Activated T-cell treated with anti-CD3 and anti-CD28 coated beads for 1 hour (primary cell): ENCODE data around the gene DOCK2.
"Not testable (repeated sequence)": the region's sequence is repeated elsewhere in the genome, so short reads cannot be mapped to it uniquely, and the experiment has no call there.

Experiments used
- DNase-seq: peaks from one replicate; pipeline ENCODE4 v3.0.0-alpha.2; 2020; ENCODE audit warnings: low read depth

DOCK2 gene

DNA sequence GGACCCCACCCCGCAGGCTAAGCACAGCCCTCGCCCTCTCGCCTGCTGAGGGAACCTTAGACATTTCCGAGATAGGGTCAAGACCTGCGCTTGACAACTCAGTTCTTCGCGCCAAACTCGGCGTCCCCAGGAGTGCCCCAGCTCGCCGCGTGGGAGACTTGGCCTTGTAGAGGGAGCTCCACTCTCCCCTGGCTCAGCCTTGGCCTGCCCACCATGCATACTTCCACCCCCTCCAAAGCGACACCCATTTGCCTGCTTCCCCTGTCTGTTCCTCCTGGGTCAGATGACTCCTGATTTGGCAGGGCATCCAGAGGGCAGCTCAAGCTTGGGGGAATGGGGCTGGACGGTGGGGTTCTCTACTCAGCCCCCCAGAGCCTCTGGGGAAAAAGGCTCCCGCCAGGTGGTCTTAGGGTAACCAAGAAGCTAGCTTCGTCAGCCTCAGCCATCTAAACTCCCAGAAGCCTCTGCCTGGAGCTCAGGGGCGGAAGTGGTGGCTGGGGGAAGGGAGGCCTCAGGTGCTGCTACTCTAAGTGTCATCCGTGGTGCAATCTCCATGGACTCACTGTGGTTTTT is 560 bp downstream of the DOCK2 start:
- peak; percentile 50 for DNase-seq

- no peak for DNase-seq
Measured at GRCh38 chr5:169641253-169641652, 4.2 kb downstream of the DOCK2 start.

GRCh38 chr5:169646856-169647255 is 9.8 kb downstream of the DOCK2 start:
- DNase-seq, result no peak

DNA sequence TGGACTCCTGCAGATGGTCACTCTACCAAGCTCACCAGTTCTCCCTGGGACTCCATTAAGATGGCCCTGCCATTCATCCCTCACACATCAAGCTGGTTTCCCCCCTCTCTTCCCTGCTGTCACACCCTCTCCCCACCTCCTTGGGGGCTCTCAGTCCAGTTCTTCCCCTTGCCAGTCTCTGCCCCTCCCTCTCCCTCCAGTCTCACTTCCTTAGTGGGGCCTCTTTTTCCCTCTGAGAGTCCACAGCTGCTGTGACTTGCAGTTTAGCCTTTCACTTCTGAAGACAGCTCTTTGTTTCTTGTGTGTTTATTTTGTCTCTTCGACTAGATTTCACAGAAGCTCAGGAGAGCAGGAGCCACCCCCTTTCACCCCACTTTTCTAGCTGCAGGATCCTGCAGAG is 10.5 kb downstream of the DOCK2 start:
- no peak for DNase-seq

DNA sequence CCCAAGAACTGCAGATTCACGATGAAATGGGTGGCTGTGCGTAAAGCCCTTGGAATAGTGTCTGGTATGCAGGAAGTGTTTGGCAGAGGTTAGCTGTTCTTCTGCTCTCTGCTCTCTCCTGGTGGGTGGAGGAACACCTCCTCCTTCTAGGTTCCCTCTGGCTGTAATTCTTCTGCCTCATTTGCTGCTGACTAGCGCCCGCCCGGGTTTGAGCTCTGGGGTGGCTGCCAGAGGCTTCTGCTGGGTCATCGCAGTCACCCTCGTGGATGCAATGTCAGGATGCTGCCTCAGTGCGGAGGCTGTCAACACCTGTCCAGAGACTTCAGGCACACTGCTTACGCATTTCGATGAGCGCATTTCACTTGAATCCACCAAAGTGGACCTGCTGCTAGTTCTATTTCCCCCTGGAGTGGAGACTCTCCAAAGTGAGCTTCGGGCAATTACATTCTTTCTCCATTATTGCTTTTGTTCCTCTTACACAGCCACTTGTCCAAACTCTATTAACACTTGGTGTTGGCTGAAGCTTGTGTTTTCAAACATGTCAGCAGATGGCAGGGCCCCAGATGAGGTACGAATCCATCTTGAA is 11.7 kb downstream of the DOCK2 start:
- no peak for DNase-seq

- no peak for DNase-seq
Measured at GRCh38 chr5:169649486-169649885, 12.4 kb downstream of the DOCK2 start.

DNA sequence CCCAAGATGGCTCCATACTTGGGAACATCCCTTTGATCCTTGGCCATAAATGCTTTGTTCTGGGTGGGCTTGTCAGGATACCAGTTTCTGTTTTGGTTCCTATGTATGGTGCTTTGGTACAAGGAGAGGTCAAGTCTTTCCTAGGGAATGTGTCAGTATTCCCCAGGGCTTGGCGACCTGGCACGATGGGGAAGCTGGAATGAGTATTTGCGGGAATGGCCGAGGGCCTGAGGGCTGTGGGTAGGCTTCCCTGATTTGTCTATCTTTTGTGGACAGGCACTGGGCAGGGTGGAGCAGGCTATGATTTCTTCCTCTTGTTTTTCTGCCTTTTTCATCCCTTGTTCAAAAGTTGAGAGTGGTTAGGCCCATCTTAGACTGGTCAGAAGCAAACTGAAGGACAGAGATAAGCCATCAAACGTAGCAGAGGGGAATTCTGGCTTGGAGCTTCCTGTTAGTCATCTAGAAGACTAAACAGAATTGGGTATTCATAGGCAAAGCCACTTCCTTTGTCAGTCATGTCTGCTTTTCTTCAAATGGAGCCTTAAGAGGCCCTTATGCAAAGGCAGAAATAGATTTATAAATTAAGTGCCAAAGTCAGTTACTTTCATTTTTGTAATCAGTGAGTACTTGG is 13.7 kb downstream of the DOCK2 start:
- no peak for DNase-seq

DNA sequence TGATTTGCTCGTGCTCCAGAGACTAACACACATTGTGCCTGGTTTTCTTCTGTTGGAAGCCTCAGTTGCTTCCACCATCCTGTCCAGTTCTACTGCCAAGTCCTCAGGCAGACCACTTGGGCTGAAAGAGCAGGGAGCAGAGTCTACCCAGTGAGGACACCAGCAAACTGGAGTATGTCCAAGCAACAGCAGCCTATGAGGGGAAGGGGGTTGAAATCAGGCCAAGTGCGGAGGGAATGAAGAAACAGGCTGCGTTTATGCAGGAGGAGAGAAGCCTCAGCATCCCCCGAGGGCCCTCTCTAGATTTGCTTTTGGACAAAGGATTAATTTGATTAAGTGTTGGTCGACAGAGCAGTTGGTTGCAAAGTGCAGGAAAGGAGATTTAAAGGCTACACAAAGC is 14.5 kb downstream of the DOCK2 start:
- no peak for DNase-seq

DNA sequence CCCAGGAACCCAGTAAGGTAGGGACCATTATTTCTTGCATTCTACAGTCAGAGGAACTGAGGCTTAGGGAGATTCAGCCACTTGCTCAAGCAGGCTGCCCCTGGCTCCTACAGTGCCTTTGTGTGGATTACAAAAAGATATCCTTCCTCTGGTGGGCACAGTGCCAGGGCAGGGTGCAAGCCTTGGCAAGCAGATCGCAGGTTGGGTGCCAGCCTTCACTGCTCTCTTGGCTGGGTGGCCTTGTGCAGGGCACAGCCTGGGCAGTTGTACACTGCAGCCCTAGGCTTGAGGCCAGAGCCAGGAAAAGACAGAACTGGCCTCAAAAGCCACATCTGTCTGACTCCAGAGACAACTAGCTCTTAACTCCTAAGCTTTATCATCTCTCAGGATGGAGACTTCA is 15.0 kb downstream of the DOCK2 start:
- no peak for DNase-seq

- DNase-seq, result no peak
Measured at GRCh38 chr5:169653091-169653490, 16.0 kb downstream of the DOCK2 start.

DNA sequence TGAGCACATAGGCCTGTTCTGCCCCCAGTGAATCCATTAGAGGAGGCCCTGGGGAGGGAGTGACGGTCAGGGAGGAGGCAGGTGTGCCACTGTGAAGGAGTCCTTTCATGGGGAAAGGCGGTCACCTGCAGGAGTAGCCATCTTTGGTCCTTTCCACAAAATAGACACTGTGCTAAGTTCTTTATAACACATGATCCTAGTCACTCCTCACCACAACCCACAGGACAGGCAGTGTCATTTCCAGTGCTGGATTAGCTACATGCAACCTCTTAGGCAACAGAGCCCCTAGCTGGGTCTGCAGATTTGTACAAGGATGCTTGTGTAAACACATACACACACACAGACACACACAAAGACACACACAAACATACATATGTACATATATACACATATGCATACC is 18.3 kb downstream of the DOCK2 start:
- DNase-seq, result no peak

GRCh38 chr5:169656125-169656901 is 19.2 kb downstream of the DOCK2 start:
- no peak for DNase-seq

- no peak for DNase-seq
Measured at GRCh38 chr5:169657127-169657526, 20.1 kb downstream of the DOCK2 start.

- not testable (repeated sequence) for DNase-seq
Measured at GRCh38 chr5:169662451-169662850, 25.4 kb downstream of the DOCK2 start.

- DNase-seq, result no peak
Measured at GRCh38 chr5:169663537-169663936, 26.5 kb downstream of the DOCK2 start.

DNA sequence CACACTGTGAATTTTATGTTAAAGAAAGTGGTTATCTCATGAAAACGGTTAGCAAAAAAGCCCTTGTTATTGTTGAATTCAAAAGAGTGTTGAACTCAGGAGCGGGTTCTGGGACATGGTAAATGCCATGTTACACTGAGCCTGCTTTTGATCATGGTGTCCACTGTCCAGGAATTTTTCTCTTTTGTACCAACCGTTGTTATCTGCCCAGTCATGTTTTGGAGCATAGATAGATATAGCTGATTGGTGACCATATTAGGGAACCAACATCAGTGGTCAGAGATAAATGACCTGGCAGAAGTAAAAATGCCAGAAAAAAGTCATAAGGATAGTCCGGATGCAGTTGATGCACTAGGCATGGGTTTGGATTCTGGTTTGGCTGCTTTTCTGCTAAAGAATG is 29.3 kb downstream of the DOCK2 start:
- DNase-seq, result no peak

GRCh38 chr5:169667896-169668674 is 31.0 kb downstream of the DOCK2 start:
- DNase-seq, result no peak

DNA sequence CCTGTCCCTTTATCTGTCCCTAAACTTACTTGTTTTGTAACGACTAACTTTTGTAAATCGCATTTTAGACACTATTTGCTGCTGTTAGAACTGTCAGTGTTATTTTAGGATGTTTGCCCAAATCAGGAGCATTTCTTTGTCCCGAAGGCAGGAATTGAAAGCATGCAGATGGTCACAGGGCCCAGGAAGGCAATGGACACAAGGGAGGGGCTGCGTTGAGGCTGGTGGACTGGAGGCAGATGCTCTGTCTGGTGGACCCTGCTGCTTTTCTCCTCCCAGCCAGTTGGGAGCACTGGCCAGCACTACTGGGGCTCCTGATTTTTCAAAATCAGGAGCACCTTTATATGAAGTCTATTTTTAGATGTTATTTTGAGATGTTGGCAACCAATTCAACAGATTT is 31.7 kb downstream of the DOCK2 start:
- DNase-seq, result no peak

DNA sequence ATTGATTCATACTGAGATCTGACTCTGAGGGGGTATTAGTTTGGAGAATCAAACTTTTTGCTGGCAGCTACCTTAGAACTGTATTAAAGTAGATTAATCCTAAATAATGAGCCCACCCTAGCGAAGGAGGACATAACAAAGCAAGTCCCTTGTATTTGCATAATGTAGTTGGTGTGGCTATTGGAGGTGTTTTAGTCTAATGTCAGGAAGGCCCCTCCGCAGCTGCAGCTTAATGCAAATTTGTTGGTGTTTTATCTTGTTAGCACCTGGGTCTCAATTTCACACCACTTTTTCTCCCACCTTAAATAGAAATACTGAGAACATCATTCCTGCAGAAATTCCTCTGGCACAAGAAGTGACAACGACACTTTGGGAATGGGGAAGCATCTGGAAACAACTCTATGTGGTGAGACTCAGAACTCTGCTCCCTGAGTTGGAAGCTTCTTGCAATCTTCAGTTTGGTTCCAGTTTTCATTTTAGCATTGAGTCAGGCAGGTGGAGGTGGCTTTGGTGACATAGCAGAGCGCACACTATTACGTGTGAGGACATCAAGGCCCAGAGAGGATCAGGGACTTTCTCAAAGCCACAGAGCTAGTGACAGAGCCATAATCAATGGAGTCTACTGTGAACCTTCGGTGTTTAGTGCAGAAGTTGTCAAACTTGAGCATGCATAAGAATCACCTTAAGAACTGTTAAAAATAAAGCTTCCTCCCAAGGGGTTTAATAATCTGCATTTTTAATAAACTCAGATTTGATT is 33.9 kb downstream of the DOCK2 start:
- DNase-seq, result no peak

DNA sequence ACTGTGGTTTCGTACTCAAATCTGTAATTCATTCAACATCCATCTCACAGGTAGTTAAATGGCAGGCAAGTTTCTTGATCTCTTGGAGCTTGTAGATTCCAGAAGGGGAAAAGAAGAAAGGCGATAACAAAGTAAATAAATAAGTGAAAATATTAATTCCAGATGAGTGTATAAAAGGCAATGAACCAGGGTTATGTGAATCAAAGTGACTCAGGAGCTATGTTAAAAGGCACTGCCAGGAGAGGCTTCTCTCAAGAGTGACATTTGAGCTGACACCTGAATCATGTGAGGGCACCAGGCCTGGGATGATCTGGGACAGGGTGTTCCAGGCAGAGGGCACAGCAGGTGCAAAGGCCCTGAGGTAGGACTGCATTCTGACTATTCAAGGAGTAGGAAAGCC is 45.0 kb downstream of the DOCK2 start:
- no peak for DNase-seq

DNA sequence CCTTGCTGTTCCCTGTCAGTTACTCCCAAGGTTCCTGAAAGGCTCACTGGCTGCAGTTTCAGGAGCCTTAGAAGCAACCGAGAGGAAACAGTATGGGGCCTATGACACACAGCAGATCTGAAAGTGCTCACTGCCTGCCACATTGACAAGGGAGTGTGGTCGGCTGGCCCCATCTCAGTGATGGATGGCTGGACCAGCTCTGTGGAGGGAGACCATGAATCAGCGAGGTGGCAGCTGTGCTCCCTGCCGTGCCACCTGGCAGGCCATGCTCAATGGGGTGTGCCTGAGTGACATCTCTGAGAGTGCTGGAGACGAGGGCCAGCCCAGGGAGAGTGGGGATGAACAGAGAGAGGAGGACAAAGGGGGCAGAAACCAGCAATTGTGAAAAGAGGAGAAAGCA is 49.1 kb downstream of the DOCK2 start:
- no peak for DNase-seq

DNA sequence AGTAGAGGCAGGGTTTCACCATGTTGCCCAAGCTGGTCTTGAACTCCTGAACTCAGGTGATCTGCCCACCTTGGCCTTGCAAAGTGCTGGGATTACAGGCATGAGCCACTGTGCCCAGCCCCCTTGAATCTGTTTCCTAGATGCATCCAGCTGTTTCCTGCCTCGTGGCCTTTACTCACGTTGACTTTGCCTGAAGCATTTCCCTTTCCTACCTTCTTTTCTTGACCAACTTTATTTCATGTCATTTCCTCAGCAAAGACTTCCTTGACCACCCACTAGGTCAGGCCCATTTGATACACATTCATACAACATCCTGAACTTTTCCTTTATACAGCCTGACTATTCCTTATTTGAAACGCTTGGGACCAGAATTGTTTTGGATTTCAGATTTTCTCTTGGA is 51.0 kb downstream of the DOCK2 start:
- DNase-seq, result no peak
